K562 (cell line): Measurements from ENCODE around the gene CEND1. TPM values are rescaled to one million over a fixed set of nuclear protein-coding genes. Genes with fewer than 3 reads are reported as not detected.

ENCODE experiments used
- ADNP ChIP-seq: fragments of 200-800 bp; sonication (Bioruptor generic); IDR thresholded peaks from 2 replicates; pipeline ENCODE4 v1.6.1; 2016; ENCODE audit warnings: missing genetic modification characterization, missing compliant biosample characterization
- BRF1 ChIP-seq: IDR thresholded peaks from 3 replicates; pipeline ENCODE4 v1.6.1; 2011; ENCODE audit warnings: borderline replicate concordance, mild to moderate bottlenecking; ENCODE audit not compliant: insufficient read length; ENCODE audit errors: extremely low read depth
- HMG20A ChIP-seq: fragments of 450-650 bp; formaldehyde crosslinking; conservative IDR thresholded peaks from 2 replicates; pipeline ENCODE4 v1.4.0; 2020; ENCODE audit warnings: mild to moderate bottlenecking, mixed read lengths
- MXD1 ChIP-seq: fragments of 250-450 bp; sonication (Bioruptor Pico); IDR thresholded peaks from 2 replicates; pipeline ENCODE4 v1.8.0; 2021; ENCODE audit warnings: borderline replicate concordance, mild to moderate bottlenecking, moderate library complexity; ENCODE audit not compliant: poor library complexity, severe bottlenecking
- PRPF4 ChIP-seq: fragments of 200-400 bp; formaldehyde crosslinking; IDR thresholded peaks from one replicate; pipeline ENCODE4 v1.6.1; 2017; ENCODE audit warnings: low read length, low read depth, mild to moderate bottlenecking; ENCODE audit not compliant: insufficient read depth, poor library complexity, severe bottlenecking
- RERE ChIP-seq: sonication (generic); formaldehyde crosslinking; IDR thresholded peaks from 2 replicates; pipeline ENCODE4 v1.8.0; 2023; ENCODE audit warnings: missing genetic modification reagents, mild to moderate bottlenecking, borderline replicate concordance
- SMARCA4 ChIP-seq: fragments of 450-650 bp; IDR thresholded peaks from 2 replicates; pipeline ENCODE4 v1.6.1; 2016
- SOX6 ChIP-seq: fragments of 450-650 bp; IDR thresholded peaks from 2 replicates; pipeline ENCODE4 v1.6.1; 2014; ENCODE audit warnings: mild to moderate bottlenecking
- THRAP3 ChIP-seq: fragments of 450-650 bp; IDR thresholded peaks from 2 replicates; pipeline ENCODE4 v1.6.1; 2016; ENCODE audit warnings: mild to moderate bottlenecking, inconsistent platforms, borderline replicate concordance
- ZBTB7A ChIP-seq: IDR thresholded peaks from 2 replicates; pipeline ENCODE4 v1.6.1; 2011; ENCODE audit warnings: low read depth, mild to moderate bottlenecking, low read length, moderate library complexity, borderline replicate concordance; ENCODE audit not compliant: control insufficient read depth
- polyA plus RNA-seq, 8 experiments: library from polyadenylated mRNA; depleted of rRNA in 4 of 8; stranded (reverse) in 5 of 8; unstranded in 3 of 8; fragments of >200 nt; fragmentation: Nextera tagmentation in 2 of 8; fragmentation: Illumina TruSeq in 1 of 8; extraction: Ambion mirVana in 2 of 8; extraction: Trizol in 1 of 8; gene quantifications; 2 replicates each; pipeline versions ENCODE4 v1.2.1 to v1.2.3, GENCODE V29; 2011 to 2014; ENCODE audit warnings: inconsistent platforms in 1 of 8, missing spikeins in 1 of 8
- total RNA-seq, 7 experiments: library from RNA; depleted of rRNA in 6 of 7; stranded (reverse); fragments of >200 nt in 6 of 7; fragmentation: Illumina TruSeq in 2 of 7; extraction: Trizol in 2 of 7; gene quantifications; 2 replicates each; pipeline versions ENCODE4 v1.2.1 to v1.2.3, GENCODE V29; 2011 to 2021; ENCODE audit warnings: low replicate concordance in 1 of 7
- TF ChIP-seq, protein P1 (sequence below), 3 experiments: IDR thresholded peaks in 2 of 3; conservative IDR thresholded peaks in 1 of 3; 2 replicates each; pipeline ENCODE4 v1.5.1; 2011 to 2012; ENCODE audit warnings: low read length in 3 of 3, mild to moderate bottlenecking in 3 of 3, control low read depth in 2 of 3, improper control_type of control experiment in 1 of 3, inconsistent platforms in 1 of 3, low read depth in 1 of 3, mixed read lengths in 1 of 3, moderate library complexity in 1 of 3; ENCODE audit not compliant: insufficient read depth in 2 of 3
- TF ChIP-seq, protein P2 (sequence below), 2 experiments: IDR thresholded peaks; 2 replicates each; pipeline ENCODE4 v1.6.1; 2011; ENCODE audit warnings: borderline replicate concordance in 1 of 2, control low read depth in 1 of 2, low read depth in 1 of 2, low read length in 1 of 2, mild to moderate bottlenecking in 1 of 2, mixed read lengths in 1 of 2, moderate library complexity in 1 of 2; ENCODE audit not compliant: insufficient read depth in 1 of 2, insufficient read length in 1 of 2, poor library complexity in 1 of 2, severe bottlenecking in 1 of 2; ENCODE audit errors: extremely low read depth in 1 of 2
- TF ChIP-seq, protein P3 (sequence below): fragments of 200-400 bp; formaldehyde crosslinking; IDR thresholded peaks from 2 replicates; pipeline ENCODE4 v1.6.1; 2017; ENCODE audit warnings: mild to moderate bottlenecking, low read depth, low read length, moderate library complexity

The CEND1 gene
- total and polyA plus RNA-seq, 9 of the 15 experiments (the other 6 are each of a cell fraction or from before 2014, with no cell fraction given): 0.13 to 0.18 (median 0.16) TPM; not detected in 6

GRCh38 chr11:777288-778255, 12.3 kb downstream of the CEND1 start, which contains the start of gene GATD1 (continued):
- no peak for TF ChIP-seq PRPF4
- no peak for TF ChIP-seq SMARCA4
- peak; percentile 51 for TF ChIP-seq ZBTB7A
- no peak for TF ChIP-seq RERE (CRISPR knock-in tag)
- TF ChIP-seq, protein P1, sequence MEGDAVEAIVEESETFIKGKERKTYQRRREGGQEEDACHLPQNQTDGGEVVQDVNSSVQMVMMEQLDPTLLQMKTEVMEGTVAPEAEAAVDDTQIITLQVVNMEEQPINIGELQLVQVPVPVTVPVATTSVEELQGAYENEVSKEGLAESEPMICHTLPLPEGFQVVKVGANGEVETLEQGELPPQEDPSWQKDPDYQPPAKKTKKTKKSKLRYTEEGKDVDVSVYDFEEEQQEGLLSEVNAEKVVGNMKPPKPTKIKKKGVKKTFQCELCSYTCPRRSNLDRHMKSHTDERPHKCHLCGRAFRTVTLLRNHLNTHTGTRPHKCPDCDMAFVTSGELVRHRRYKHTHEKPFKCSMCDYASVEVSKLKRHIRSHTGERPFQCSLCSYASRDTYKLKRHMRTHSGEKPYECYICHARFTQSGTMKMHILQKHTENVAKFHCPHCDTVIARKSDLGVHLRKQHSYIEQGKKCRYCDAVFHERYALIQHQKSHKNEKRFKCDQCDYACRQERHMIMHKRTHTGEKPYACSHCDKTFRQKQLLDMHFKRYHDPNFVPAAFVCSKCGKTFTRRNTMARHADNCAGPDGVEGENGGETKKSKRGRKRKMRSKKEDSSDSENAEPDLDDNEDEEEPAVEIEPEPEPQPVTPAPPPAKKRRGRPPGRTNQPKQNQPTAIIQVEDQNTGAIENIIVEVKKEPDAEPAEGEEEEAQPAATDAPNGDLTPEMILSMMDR (IDR thresholded peaks at IDR 0.05 in 2 of 3, conservative IDR thresholded peaks at IDR 0.05 in 1 of 3; ENCODE audit: insufficient read depth in 2 of 3, low read depth in 1 of 3, low read length in 3 of 3): no peak
- TF ChIP-seq, protein P2, sequence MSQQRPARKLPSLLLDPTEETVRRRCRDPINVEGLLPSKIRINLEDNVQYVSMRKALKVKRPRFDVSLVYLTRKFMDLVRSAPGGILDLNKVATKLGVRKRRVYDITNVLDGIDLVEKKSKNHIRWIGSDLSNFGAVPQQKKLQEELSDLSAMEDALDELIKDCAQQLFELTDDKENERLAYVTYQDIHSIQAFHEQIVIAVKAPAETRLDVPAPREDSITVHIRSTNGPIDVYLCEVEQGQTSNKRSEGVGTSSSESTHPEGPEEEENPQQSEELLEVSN (IDR thresholded peaks at IDR 0.05; ENCODE audit: borderline replicate concordance in 1 of 2, extremely low read depth in 1 of 2, insufficient read depth in 1 of 2, insufficient read length in 1 of 2, low read depth in 1 of 2, low read length in 1 of 2, poor library complexity in 1 of 2, severe bottlenecking in 1 of 2): peak; percentile 21 to 90
- TF ChIP-seq THRAP3: no peak
- TF ChIP-seq ADNP (tag): no peak
- TF ChIP-seq SOX6: no peak
- TF ChIP-seq BRF1: no peak
- peak; percentile 14 for TF ChIP-seq MXD1 (CRISPR knock-in tag)
- TF ChIP-seq HMG20A (CRISPR knock-in tag): no peak
- TF ChIP-seq, protein P3, sequence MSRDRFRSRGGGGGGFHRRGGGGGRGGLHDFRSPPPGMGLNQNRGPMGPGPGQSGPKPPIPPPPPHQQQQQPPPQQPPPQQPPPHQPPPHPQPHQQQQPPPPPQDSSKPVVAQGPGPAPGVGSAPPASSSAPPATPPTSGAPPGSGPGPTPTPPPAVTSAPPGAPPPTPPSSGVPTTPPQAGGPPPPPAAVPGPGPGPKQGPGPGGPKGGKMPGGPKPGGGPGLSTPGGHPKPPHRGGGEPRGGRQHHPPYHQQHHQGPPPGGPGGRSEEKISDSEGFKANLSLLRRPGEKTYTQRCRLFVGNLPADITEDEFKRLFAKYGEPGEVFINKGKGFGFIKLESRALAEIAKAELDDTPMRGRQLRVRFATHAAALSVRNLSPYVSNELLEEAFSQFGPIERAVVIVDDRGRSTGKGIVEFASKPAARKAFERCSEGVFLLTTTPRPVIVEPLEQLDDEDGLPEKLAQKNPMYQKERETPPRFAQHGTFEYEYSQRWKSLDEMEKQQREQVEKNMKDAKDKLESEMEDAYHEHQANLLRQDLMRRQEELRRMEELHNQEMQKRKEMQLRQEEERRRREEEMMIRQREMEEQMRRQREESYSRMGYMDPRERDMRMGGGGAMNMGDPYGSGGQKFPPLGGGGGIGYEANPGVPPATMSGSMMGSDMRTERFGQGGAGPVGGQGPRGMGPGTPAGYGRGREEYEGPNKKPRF: no peak
